Trophoblast cell (in vitro differentiated cells and primary cell): Measurements from ENCODE around the gene HOXC9.

ENCODE experiments used
- DNase-seq, 2 donors: peaks; one replicate each; pipeline ENCODE4 v3.0.0-alpha.2; 2016
- H2AFZ ChIP-seq: 2 replicates; pipeline ENCODE4 v1.6.1; 2013; ENCODE audit warnings: low read length, moderate library complexity, mild to moderate bottlenecking; ENCODE audit not compliant: insufficient read depth, poor library complexity
- H2AK5ac ChIP-seq: 2 replicates; pipeline ENCODE4 v1.6.1; 2013; ENCODE audit warnings: mild to moderate bottlenecking, low read length
- H2BK120ac ChIP-seq: 2 replicates; pipeline ENCODE4 v1.6.1; 2013; ENCODE audit warnings: low read length, mild to moderate bottlenecking, moderate library complexity; ENCODE audit not compliant: insufficient read depth, poor library complexity
- H2BK12ac ChIP-seq: 2 replicates; pipeline ENCODE4 v1.6.1; 2013; ENCODE audit warnings: mild to moderate bottlenecking, low read length, moderate library complexity
- H2BK5ac ChIP-seq: 2 replicates; pipeline ENCODE4 v1.6.1; 2013; ENCODE audit warnings: low read length, low read depth, moderate library complexity, mild to moderate bottlenecking; ENCODE audit not compliant: poor library complexity
- H3K14ac ChIP-seq: 2 replicates; pipeline ENCODE4 v1.6.1; 2013; ENCODE audit warnings: mild to moderate bottlenecking, low read length
- H3K18ac ChIP-seq: 2 replicates; pipeline ENCODE4 v1.6.1; 2013; ENCODE audit warnings: mild to moderate bottlenecking, low read length
- H3K23ac ChIP-seq: 2 replicates; pipeline ENCODE4 v1.6.1; 2013; ENCODE audit warnings: low read length
- H3K27ac ChIP-seq: 2 replicates; pipeline ENCODE4 v1.5.1; 2013; ENCODE audit warnings: low read depth, mild to moderate bottlenecking, inconsistent platforms, low read length, moderate library complexity
- H3K27me3 ChIP-seq: 2 replicates; pipeline ENCODE4 v1.6.1; 2013; ENCODE audit warnings: inconsistent platforms, mild to moderate bottlenecking, low read length, moderate library complexity; ENCODE audit not compliant: insufficient read depth
- H3K36me3 ChIP-seq, 2 experiments: 1 replicate in 1 of 2; 2 replicates in 1 of 2; pipeline ENCODE4 v1.6.1; 2013; ENCODE audit warnings: low read length in 2 of 2, mild to moderate bottlenecking in 2 of 2, moderate library complexity in 1 of 2; ENCODE audit not compliant: insufficient read depth in 2 of 2, control insufficient read depth in 1 of 2
- H3K4ac ChIP-seq: 2 replicates; pipeline ENCODE4 v1.6.1; 2013; ENCODE audit warnings: low read depth, mild to moderate bottlenecking, low read length, moderate library complexity
- H3K4me1 ChIP-seq, 2 experiments: 1 replicate in 1 of 2; 2 replicates in 1 of 2; pipeline ENCODE4 v1.6.1; 2013; ENCODE audit warnings: low read length in 2 of 2, mild to moderate bottlenecking in 2 of 2, moderate library complexity in 1 of 2; ENCODE audit not compliant: insufficient read depth in 2 of 2, control insufficient read depth in 1 of 2
- H3K4me2 ChIP-seq: 2 replicates; pipeline ENCODE4 v1.6.1; 2013; ENCODE audit warnings: inconsistent platforms, mild to moderate bottlenecking, low read length, moderate library complexity
- H3K4me3 ChIP-seq: 2 replicates; pipeline ENCODE4 v1.5.1; 2013; ENCODE audit warnings: mild to moderate bottlenecking, low read depth, low read length, inconsistent platforms
- H3K79me1 ChIP-seq: one replicate; pipeline ENCODE4 v1.6.1; 2013; ENCODE audit warnings: low read length
- H3K79me2 ChIP-seq: 2 replicates; pipeline ENCODE4 v1.6.1; 2013; ENCODE audit warnings: low read length, mild to moderate bottlenecking; ENCODE audit not compliant: control insufficient read depth, insufficient read depth, poor library complexity
- H3K9ac ChIP-seq: 2 replicates; pipeline ENCODE4 v1.6.1; 2013; ENCODE audit warnings: mild to moderate bottlenecking, low read length
- H3K9me3 ChIP-seq: 2 replicates; pipeline ENCODE4 v1.6.1; 2013; ENCODE audit warnings: low read depth, mild to moderate bottlenecking, control low read depth, inconsistent platforms, low read length; ENCODE audit not compliant: insufficient read depth
- H4K12ac ChIP-seq: 2 replicates; pipeline ENCODE4 v1.6.1; 2013; ENCODE audit warnings: low read depth, mild to moderate bottlenecking, low read length, moderate library complexity
- H4K8ac ChIP-seq: 2 replicates; pipeline ENCODE4 v1.6.1; 2013; ENCODE audit warnings: low read depth, mild to moderate bottlenecking, low read length, moderate library complexity
- H4K91ac ChIP-seq: one replicate; pipeline ENCODE4 v1.6.1; 2013; ENCODE audit warnings: low read depth, mild to moderate bottlenecking, low read length, moderate library complexity
- WGBS: extraction: QIAGEN DNeasy Blood & Tissue Kit; methylation state at CpG from one replicate; pipeline ENCODE4 v1.1.7; 2013; ENCODE audit warnings: missing lambda C conversion rate; ENCODE audit not compliant: insufficient read length, insufficient coverage; ENCODE audit errors: extremely low coverage; 5-methylcytosine and 5-hydroxymethylcytosine counted together

HOXC9 gene

GRCh38 chr12:53984901-53985691, 14.9 kb upstream of the HOXC9 start, which contains the start of gene HOXC10:
Gene HOXC10, plus strand, starts transcription at chr12:53985146. Its CDS starts 114 bp downstream, at chr12:53985260.
- Histone ChIP-seq H2BK5ac (no peak within 1 kb of the TSS), H3K36me3 (no peaks in the 10 kb centered on the region), H3K18ac (no peak within 1 kb of the TSS), H3K79me1 (no peaks in the 10 kb centered on the region), H3K79me2 (no peaks in the 10 kb centered on the region), H3K4me1 (peaks cover 0 to 2% of the 10 kb centered on the region in 2 experiments), H3K4me3 (no peak within 1 kb of the TSS), H3K9ac (no peak within 1 kb of the TSS), H2BK120ac (no peak within 1 kb of the TSS), H2BK12ac (no peak within 1 kb of the TSS), H3K27me3 (peaks cover 90% of the 10 kb centered on the region), H3K9me3 (peaks cover 33% of the 10 kb centered on the region), H3K23ac (no peak within 1 kb of the TSS), H4K8ac (no peak within 1 kb of the TSS), H3K4me2 (no peak within 1 kb of the TSS), H3K27ac (no peak within 1 kb of the TSS), H4K91ac (no peak within 1 kb of the TSS), H2AFZ (no peak within 1 kb of the TSS), H3K4ac (no peak within 1 kb of the TSS), H2AK5ac (no peak within 1 kb of the TSS), H3K14ac (no peak within 1 kb of the TSS), H4K12ac (no peak within 1 kb of the TSS)
- no CpG with 5 or more reads among the region's 55 CpGs for WGBS
- DNase-seq = peak; percentile 63 to 79

- H3K4me3 ChIP-seq = no peak overlapping the region
- H3K9ac ChIP-seq = no peak overlapping the region
- H2BK5ac ChIP-seq = no peak overlapping the region
- H3K14ac ChIP-seq = no peak overlapping the region
- H3K79me2 ChIP-seq = no peaks in the 10 kb centered on the region
- no peak overlapping the region for H4K12ac ChIP-seq
- no peaks in the 10 kb centered on the region for H3K36me3 ChIP-seq
- no peak for DNase-seq
- H2AK5ac ChIP-seq = no peak overlapping the region
- no peak overlapping the region for H3K18ac ChIP-seq
- H3K27ac ChIP-seq = no peak overlapping the region
- no peak overlapping the region for H4K8ac ChIP-seq
- H2AFZ ChIP-seq = no peak overlapping the region
- no peak overlapping the region for H3K4ac ChIP-seq
- H4K91ac ChIP-seq = no peak overlapping the region
- peaks cover 33% of the 10 kb centered on the region for H3K9me3 ChIP-seq
- H2BK12ac ChIP-seq = no peak overlapping the region
- H2BK120ac ChIP-seq = no peak overlapping the region
- H3K79me1 ChIP-seq = no peaks in the 10 kb centered on the region
- peaks cover 92% of the 10 kb centered on the region for H3K27me3 ChIP-seq
- H3K23ac ChIP-seq = no peak overlapping the region
- WGBS = no CpG with 5 or more reads among the region's 21 CpGs
- no peak overlapping the region for H3K4me2 ChIP-seq
- H3K4me1 ChIP-seq = peaks cover 0 to 2% of the 10 kb centered on the region in 2 experiments
Observed at GRCh38 chr12:53985692-53985993, 14.3 kb upstream of the HOXC9 start.

GRCh38 chr12:53985994-53986685, 13.8 kb upstream of the HOXC9 start:
- Histone ChIP-seq H3K36me3 (no peaks in the 10 kb centered on the region), H3K23ac (no peak overlapping the region), H2AK5ac (no peak overlapping the region), H3K4me2 (no peak overlapping the region), H2BK120ac (no peak overlapping the region), H3K27me3 (peaks cover 92% of the 10 kb centered on the region), H3K79me1 (no peaks in the 10 kb centered on the region), H4K91ac (no peak overlapping the region), H2AFZ (no peak overlapping the region), H3K9me3 (peaks cover 33% of the 10 kb centered on the region), H2BK5ac (no peak overlapping the region), H3K27ac (no peak overlapping the region), H4K8ac (no peak overlapping the region), H3K4ac (no peak overlapping the region), H4K12ac (no peak overlapping the region), H3K18ac (no peak overlapping the region), H3K9ac (no peak overlapping the region), H3K4me1 (peaks cover 0 to 2% of the 10 kb centered on the region in 2 experiments), H3K79me2 (no peaks in the 10 kb centered on the region), H3K4me3 (no peak overlapping the region), H2BK12ac (no peak overlapping the region), H3K14ac (no peak overlapping the region)
- no CpG with 5 or more reads among the region's 50 CpGs for WGBS
- peak in 1 of 2 donors; percentile 26 for DNase-seq

- no peak overlapping the region for H2BK5ac ChIP-seq
- H3K4me2 ChIP-seq = no peak overlapping the region
- no peaks in the 10 kb centered on the region for H3K36me3 ChIP-seq
- H2BK12ac ChIP-seq = no peak overlapping the region
- no peak overlapping the region for H3K14ac ChIP-seq
- H4K8ac ChIP-seq = no peak overlapping the region
- H3K4me1 ChIP-seq = peaks cover 0 to 2% of the 10 kb centered on the region in 2 experiments
- peaks cover 31% of the 10 kb centered on the region for H3K9me3 ChIP-seq
- no peak overlapping the region for H4K12ac ChIP-seq
- H3K18ac ChIP-seq = no peak overlapping the region
- H3K23ac ChIP-seq = no peak overlapping the region
- H3K4ac ChIP-seq = no peak overlapping the region
- H3K27ac ChIP-seq = no peak overlapping the region
- no peak overlapping the region for H4K91ac ChIP-seq
- no peak overlapping the region for H2AK5ac ChIP-seq
- no CpG with 5 or more reads among the region's 21 CpGs for WGBS
- H2AFZ ChIP-seq = no peak overlapping the region
- no peak overlapping the region for H3K4me3 ChIP-seq
- no peak for DNase-seq
- H3K79me2 ChIP-seq = no peaks in the 10 kb centered on the region
- H3K27me3 ChIP-seq = peaks cover 93% of the 10 kb centered on the region
- H2BK120ac ChIP-seq = no peak overlapping the region
- H3K9ac ChIP-seq = no peak overlapping the region
- H3K79me1 ChIP-seq = no peaks in the 10 kb centered on the region
Observed at GRCh38 chr12:53986686-53987483, 13.1 kb upstream of the HOXC9 start.
